ENCODE data around the gene FLACC1.
"Not testable (repeated sequence)": the region's sequence is repeated elsewhere in the genome, so short reads cannot be mapped to it uniquely, and the experiment has no call there.

Gene FLACC1

DNA sequence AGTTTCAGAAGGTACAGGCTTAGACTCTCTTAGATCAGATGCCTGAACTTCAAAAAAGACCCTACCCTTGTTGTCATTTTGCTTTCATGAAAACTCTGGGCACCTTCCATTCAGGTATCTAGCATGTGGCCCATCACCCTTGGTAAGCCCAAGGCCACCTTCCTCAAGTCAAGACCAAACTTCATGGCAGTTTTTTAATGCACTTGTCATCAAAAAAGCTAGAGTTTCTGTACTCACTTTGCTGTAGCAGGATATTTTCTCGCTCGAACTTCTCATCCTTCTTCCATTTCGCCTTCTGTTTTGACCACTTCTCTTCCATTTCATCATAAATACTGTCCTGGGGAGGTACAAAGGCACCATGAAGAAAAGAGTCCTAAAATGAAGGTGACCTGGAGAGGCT, 48.2 kb downstream of the FLACC1 start:
- Histone ChIP-seq H3K27ac (ENCODE audit: low read depth, low read length) (no peak overlapping the region), H3K9ac (ENCODE audit: low read length) (no peak overlapping the region), H3K9me3 (ENCODE audit: low read length) (no peaks in the 10 kb centered on the region), H3K36me3 (ENCODE audit: insufficient read depth, low read length) (no peaks in the 10 kb centered on the region), H3K4me1 (ENCODE audit: insufficient read depth, low read length) (no peaks in the 10 kb centered on the region), H3K4me3 (ENCODE audit: low read depth in 1 of 2, low read length in 2 of 2) (no peak overlapping the region), H3K27me3 (ENCODE audit: control insufficient read depth in 1 of 2, insufficient read depth in 2 of 2, low read length in 2 of 2) (no peaks in the 10 kb centered on the region)

- Histone ChIP-seq H3K27ac (ENCODE audit: low read depth, low read length) (no peak overlapping the region), H3K36me3 (ENCODE audit: insufficient read depth, low read length) (no peaks in the 10 kb centered on the region), H3K9ac (ENCODE audit: low read length) (no peak overlapping the region), H3K4me1 (ENCODE audit: insufficient read depth, low read length) (no peaks in the 10 kb centered on the region), H3K9me3 (ENCODE audit: low read length) (no peaks in the 10 kb centered on the region), H3K4me3 (ENCODE audit: low read depth in 1 of 2, low read length in 2 of 2) (no peak overlapping the region), H3K27me3 (ENCODE audit: control insufficient read depth in 1 of 2, insufficient read depth in 2 of 2, low read length in 2 of 2) (no peaks in the 10 kb centered on the region)
Observed at GRCh38 chr2:201307876-201308275, 49.3 kb downstream of the FLACC1 start.

DNA sequence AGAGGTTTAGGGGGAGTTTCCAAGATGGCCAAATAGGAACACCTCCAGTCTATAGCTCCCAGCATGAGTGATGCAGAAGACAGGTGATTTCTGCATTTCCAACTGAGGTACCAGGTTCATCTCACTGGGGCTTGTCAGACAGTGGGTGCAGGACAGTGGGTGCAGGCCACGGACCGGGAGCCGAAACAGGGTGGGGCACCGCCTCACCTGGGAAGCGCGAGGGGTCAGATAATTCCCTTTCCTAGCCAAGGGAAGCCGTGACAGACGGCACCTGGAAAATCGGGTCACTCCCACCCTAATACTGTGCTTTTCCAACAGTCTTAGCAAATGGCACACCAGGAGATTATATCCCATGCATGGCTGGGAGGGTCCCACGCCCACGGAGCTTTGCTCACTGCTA, 57.2 kb downstream of the FLACC1 start:
- H3K36me3 ChIP-seq (ENCODE audit: insufficient read depth, low read length); H3K9me3 ChIP-seq (ENCODE audit: low read length); H3K4me3 ChIP-seq (ENCODE audit: low read depth in 1 of 2, low read length in 2 of 2); H3K9ac ChIP-seq (ENCODE audit: low read length); H3K27me3 ChIP-seq (ENCODE audit: control insufficient read depth in 1 of 2, insufficient read depth in 2 of 2, low read length in 2 of 2); H3K4me1 ChIP-seq (ENCODE audit: insufficient read depth, low read length); H3K27ac ChIP-seq (ENCODE audit: low read depth, low read length): not testable (repeated sequence)

GRCh38 chr2:201298462-201299052, 58.6 kb downstream of the FLACC1 start:
- Histone ChIP-seq H3K9me3 (ENCODE audit: low read length) (no peaks in the 10 kb centered on the region), H3K36me3 (ENCODE audit: insufficient read depth, low read length) (no peaks in the 10 kb centered on the region), H3K9ac (ENCODE audit: low read length) (no peak overlapping the region), H3K4me1 (ENCODE audit: insufficient read depth, low read length) (no peaks in the 10 kb centered on the region), H3K4me3 (ENCODE audit: low read depth in 1 of 2, low read length in 2 of 2) (no peak overlapping the region), H3K27me3 (ENCODE audit: control insufficient read depth in 1 of 2, insufficient read depth in 2 of 2, low read length in 2 of 2) (no peaks in the 10 kb centered on the region), H3K27ac (ENCODE audit: low read depth, low read length) (no peak overlapping the region)

- not testable (repeated sequence) for H3K9ac ChIP-seq (ENCODE audit: low read length); H3K27me3 ChIP-seq (ENCODE audit: control insufficient read depth in 1 of 2, insufficient read depth in 2 of 2, low read length in 2 of 2); H3K9me3 ChIP-seq (ENCODE audit: low read length); H3K4me1 ChIP-seq (ENCODE audit: insufficient read depth, low read length); H3K27ac ChIP-seq (ENCODE audit: low read depth, low read length); H3K4me3 ChIP-seq (ENCODE audit: low read depth in 1 of 2, low read length in 2 of 2)
- peaks cover 17% of the 10 kb centered on the region for H3K36me3 ChIP-seq (ENCODE audit: insufficient read depth, low read length)
Observed at GRCh38 chr2:201290457-201291148, 66.5 kb downstream of the FLACC1 start.

- Histone ChIP-seq H3K27me3 (ENCODE audit: control insufficient read depth in 1 of 2, insufficient read depth in 2 of 2, low read length in 2 of 2) (no peaks in the 10 kb centered on the region), H3K27ac (ENCODE audit: low read depth, low read length) (no peak overlapping the region), H3K4me1 (ENCODE audit: insufficient read depth, low read length) (no peaks in the 10 kb centered on the region), H3K9ac (ENCODE audit: low read length) (no peak overlapping the region), H3K36me3 (ENCODE audit: insufficient read depth, low read length) (peaks cover 25% of the 10 kb centered on the region), H3K9me3 (ENCODE audit: low read length) (no peaks in the 10 kb centered on the region), H3K4me3 (ENCODE audit: low read depth in 1 of 2, low read length in 2 of 2) (no peak overlapping the region)
Observed at GRCh38 chr2:201285499-201285898, 71.6 kb downstream of the FLACC1 start.

- Histone ChIP-seq H3K9me3 (ENCODE audit: low read length) (no peaks in the 10 kb centered on the region), H3K27me3 (ENCODE audit: control insufficient read depth in 1 of 2, insufficient read depth in 2 of 2, low read length in 2 of 2) (no peaks in the 10 kb centered on the region), H3K4me3 (ENCODE audit: low read depth in 1 of 2, low read length in 2 of 2) (no peak overlapping the region), H3K4me1 (ENCODE audit: insufficient read depth, low read length) (no peaks in the 10 kb centered on the region), H3K27ac (ENCODE audit: low read depth, low read length) (no peak overlapping the region), H3K36me3 (ENCODE audit: insufficient read depth, low read length) (peaks cover 24% of the 10 kb centered on the region), H3K9ac (ENCODE audit: low read length) (no peak overlapping the region)
Observed at GRCh38 chr2:201280191-201281040, 76.7 kb downstream of the FLACC1 start.

GRCh38 chr2:201279079-201279478, 78.1 kb downstream of the FLACC1 start:
- Histone ChIP-seq H3K36me3 (ENCODE audit: insufficient read depth, low read length) (peaks cover 20% of the 10 kb centered on the region), H3K27me3 (ENCODE audit: control insufficient read depth in 1 of 2, insufficient read depth in 2 of 2, low read length in 2 of 2) (no peaks in the 10 kb centered on the region), H3K4me1 (ENCODE audit: insufficient read depth, low read length) (no peaks in the 10 kb centered on the region), H3K4me3 (ENCODE audit: low read depth in 1 of 2, low read length in 2 of 2) (no peak overlapping the region), H3K9ac (ENCODE audit: low read length) (no peak overlapping the region), H3K27ac (ENCODE audit: low read depth, low read length) (no peak overlapping the region), H3K9me3 (ENCODE audit: low read length) (no peaks in the 10 kb centered on the region)

- H3K27me3 ChIP-seq (ENCODE audit: control insufficient read depth in 1 of 2, insufficient read depth in 2 of 2, low read length in 2 of 2) = no peaks in the 10 kb centered on the region
- no peak overlapping the region for H3K4me3 ChIP-seq (ENCODE audit: low read depth in 1 of 2, low read length in 2 of 2)
- no peak overlapping the region for H3K9ac ChIP-seq (ENCODE audit: low read length)
- no peak overlapping the region for H3K27ac ChIP-seq (ENCODE audit: low read depth, low read length)
- no peaks in the 10 kb centered on the region for H3K4me1 ChIP-seq (ENCODE audit: insufficient read depth, low read length)
- H3K9me3 ChIP-seq (ENCODE audit: low read length) = no peaks in the 10 kb centered on the region
- peaks cover 27% of the 10 kb centered on the region for H3K36me3 ChIP-seq (ENCODE audit: insufficient read depth, low read length)
Observed at GRCh38 chr2:201276511-201276910, 80.6 kb downstream of the FLACC1 start.

DNA sequence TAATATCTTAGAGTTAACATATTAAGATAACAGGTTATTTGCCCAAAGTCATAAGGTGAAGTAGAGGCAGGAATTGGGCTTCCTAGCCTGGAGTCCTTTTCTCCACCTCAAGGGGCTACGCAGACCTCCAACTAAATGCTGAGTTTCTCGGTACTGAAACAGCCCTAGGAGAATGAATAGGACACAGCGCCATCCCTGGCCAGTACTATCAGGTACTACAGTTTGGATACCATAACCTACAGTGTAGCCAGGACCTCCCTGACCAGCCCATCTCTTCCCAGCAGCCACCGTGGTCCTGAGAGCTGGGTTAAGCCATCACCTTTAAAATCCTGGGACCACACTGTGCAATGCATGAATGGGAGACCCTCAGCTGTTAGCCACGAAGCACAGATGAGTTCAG, 81.2 kb downstream of the FLACC1 start:
- no peaks in the 10 kb centered on the region for H3K4me1 ChIP-seq (ENCODE audit: insufficient read depth, low read length)
- H3K9me3 ChIP-seq (ENCODE audit: low read length) = no peaks in the 10 kb centered on the region
- no peak overlapping the region for H3K4me3 ChIP-seq (ENCODE audit: low read depth in 1 of 2, low read length in 2 of 2)
- no peaks in the 10 kb centered on the region for H3K27me3 ChIP-seq (ENCODE audit: control insufficient read depth in 1 of 2, insufficient read depth in 2 of 2, low read length in 2 of 2)
- H3K27ac ChIP-seq (ENCODE audit: low read depth, low read length) = no peak overlapping the region
- no peak overlapping the region for H3K9ac ChIP-seq (ENCODE audit: low read length)
- peaks cover 27% of the 10 kb centered on the region for H3K36me3 ChIP-seq (ENCODE audit: insufficient read depth, low read length)

DNA sequence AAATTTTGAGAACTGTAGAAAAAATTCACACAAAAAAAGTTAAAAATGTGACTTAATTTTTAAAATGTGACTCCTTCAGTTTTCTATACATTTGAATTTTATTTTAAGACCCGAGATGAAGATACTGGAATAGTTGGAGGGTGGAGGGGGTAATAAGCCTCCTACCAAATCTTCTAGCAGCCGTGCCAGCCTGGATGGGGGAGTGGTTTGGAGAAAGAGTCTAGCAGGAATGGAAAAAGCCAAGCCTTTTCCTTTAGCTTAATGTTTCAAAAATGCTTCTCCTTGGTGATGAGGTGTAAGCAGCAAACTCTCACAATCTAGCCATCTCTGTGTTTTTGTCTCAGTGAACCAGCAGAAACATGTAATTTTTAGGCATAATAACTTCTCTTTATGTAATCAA, 82.1 kb downstream of the FLACC1 start:
- H3K9ac ChIP-seq (ENCODE audit: low read length) = no peak overlapping the region
- no peaks in the 10 kb centered on the region for H3K4me1 ChIP-seq (ENCODE audit: insufficient read depth, low read length)
- peaks cover 27% of the 10 kb centered on the region for H3K36me3 ChIP-seq (ENCODE audit: insufficient read depth, low read length)
- no peak overlapping the region for H3K27ac ChIP-seq (ENCODE audit: low read depth, low read length)
- H3K4me3 ChIP-seq (ENCODE audit: low read depth in 1 of 2, low read length in 2 of 2) = no peak overlapping the region
- no peaks in the 10 kb centered on the region for H3K27me3 ChIP-seq (ENCODE audit: control insufficient read depth in 1 of 2, insufficient read depth in 2 of 2, low read length in 2 of 2)
- no peaks in the 10 kb centered on the region for H3K9me3 ChIP-seq (ENCODE audit: low read length)

Measured in muscle layer of colon (tissue), 2 donors.